AG04449 (cell line): ENCODE measurements around the gene SYCP2.

Source experiments
- CTCF ChIA-PET: fragments of 350-600 bp; formaldehyde crosslinking; extraction: SDS; loops from one replicate; lab custom pipeline; 2021; ENCODE audit warnings: antibody characterized with exemption; lab: Yijun Ruan, JAX
- POLR2A ChIA-PET: fragments of 400-600, 350-600 bp; formaldehyde crosslinking; extraction: SDS; loops from one replicate; lab custom pipeline; 2020; ENCODE audit warnings: antibody characterized with exemption, inconsistent platforms; lab: Yijun Ruan, JAX
- DNase-seq: peaks from one replicate; pipeline ENCODE4 v3.0.0-alpha.2; 2010; ENCODE audit warnings: low read depth, low spot score
- H3K4me3 ChIP-seq: 2 replicates; pipeline ENCODE4 v1.5.1; 2011; ENCODE audit warnings: low read depth, mild to moderate bottlenecking, control low read depth, low read length
- TF ChIP-seq, protein P1 (sequence below): IDR thresholded peaks from one replicate; pipeline ENCODE4 v1.5.1; 2011; ENCODE audit warnings: mild to moderate bottlenecking, moderate library complexity, low read length, control low read depth, inconsistent platforms; ENCODE audit not compliant: insufficient read depth; ENCODE audit errors: missing control alignments

SYCP2 gene

DNA sequence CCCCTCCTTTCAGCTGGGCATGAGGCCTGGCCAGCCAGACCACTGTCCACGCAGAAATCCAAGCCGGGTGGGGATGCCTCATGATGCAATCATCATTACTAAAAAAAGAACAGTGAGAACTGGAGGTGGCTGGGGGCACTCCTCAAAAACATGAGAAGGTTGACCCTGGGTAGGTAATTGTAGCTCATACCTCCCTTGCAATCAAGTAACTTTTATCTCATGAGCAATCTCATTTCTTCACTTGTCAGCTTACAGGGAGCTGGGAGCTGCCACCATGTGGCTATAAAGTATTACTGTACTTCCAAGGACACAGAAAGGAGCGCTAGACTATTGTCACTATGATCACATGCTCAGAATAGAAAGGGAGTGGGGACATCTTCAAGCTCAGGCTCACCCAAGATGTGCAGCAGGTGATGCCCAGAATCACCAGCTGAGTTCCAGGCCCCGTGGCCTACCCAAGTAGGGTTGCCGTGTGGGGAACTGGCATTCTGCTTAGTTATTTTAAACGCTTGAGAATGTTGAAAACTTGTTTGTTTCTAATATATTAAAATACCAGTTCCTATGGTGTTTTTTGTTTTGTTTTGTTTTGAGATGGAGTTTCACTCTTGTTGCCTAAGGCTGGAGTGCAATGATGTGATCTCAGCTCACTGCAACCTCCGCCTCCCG is 21.8 kb upstream of the SYCP2 start:
- CTCF ChIA-PET: interaction anchor here (0.8 to 4.9 kb wide), 8 partner anchors 8 to 1298 kb away, joined by 3 to 30 read pairs (median 4); partner anchors contain the start of genes FAM217B, PPP1R3D and SYCP2
- POLR2A ChIA-PET: no interaction called here
- DNase-seq: no peak
- TF ChIP-seq, protein P1, sequence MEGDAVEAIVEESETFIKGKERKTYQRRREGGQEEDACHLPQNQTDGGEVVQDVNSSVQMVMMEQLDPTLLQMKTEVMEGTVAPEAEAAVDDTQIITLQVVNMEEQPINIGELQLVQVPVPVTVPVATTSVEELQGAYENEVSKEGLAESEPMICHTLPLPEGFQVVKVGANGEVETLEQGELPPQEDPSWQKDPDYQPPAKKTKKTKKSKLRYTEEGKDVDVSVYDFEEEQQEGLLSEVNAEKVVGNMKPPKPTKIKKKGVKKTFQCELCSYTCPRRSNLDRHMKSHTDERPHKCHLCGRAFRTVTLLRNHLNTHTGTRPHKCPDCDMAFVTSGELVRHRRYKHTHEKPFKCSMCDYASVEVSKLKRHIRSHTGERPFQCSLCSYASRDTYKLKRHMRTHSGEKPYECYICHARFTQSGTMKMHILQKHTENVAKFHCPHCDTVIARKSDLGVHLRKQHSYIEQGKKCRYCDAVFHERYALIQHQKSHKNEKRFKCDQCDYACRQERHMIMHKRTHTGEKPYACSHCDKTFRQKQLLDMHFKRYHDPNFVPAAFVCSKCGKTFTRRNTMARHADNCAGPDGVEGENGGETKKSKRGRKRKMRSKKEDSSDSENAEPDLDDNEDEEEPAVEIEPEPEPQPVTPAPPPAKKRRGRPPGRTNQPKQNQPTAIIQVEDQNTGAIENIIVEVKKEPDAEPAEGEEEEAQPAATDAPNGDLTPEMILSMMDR: peak; percentile 16
- no peak overlapping the region for H3K4me3 ChIP-seq

DNA sequence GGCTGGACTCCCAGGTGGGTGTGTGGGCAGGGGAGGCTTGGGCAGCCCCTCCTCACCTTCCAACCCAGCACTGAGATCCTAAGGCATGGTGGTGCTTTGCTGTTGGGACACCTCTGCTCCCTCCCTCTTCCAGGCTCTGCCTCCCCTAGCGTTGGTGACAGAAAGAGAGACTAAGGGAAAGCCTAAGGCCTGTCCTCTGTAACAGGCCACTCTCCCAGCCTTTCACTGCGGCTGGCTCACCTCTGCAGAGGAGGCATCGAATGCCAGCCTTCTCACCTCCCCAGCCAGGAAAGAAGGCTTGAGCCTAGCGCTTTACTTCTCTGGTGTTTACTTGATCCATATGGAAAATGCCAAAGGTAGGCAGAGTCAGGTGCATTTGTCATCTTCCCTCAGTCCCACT is 21.3 kb upstream of the SYCP2 start:
- H3K4me3 ChIP-seq: no peak overlapping the region
- ChIA-PET CTCF (interaction anchor here (0.8 to 4.9 kb wide), 7 partner anchors 10 to 1298 kb away, joined by 3 to 30 read pairs (median 4); partner anchors contain the start of genes FAM217B, PPP1R3D and SYCP2), POLR2A (no interaction called here)
- DNase-seq: no peak
- TF ChIP-seq, protein P1: no peak

DNA sequence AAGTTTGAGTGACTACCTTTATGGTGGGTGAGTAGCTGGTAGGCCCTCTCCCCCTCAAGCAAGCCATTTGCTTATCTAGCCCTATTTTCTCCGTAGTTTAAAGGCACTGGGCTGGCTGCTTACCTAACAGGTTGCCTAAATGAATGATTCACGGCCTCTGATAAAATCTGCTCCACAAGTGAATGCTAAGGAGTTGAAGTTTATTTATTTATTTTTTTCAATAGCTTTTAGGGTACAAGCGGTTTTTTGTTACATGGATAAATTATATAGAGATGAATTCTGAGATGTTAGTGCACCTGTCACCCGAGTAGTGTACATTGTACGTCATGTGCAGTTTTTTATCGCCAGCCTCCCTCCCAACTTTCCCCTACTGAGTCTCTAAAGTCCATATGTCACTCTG is 16.5 kb upstream of the SYCP2 start:
- DNase-seq: no peak
- TF ChIP-seq, protein P1: no peak
- POLR2A ChIA-PET: no interaction called here
- no peak overlapping the region for H3K4me3 ChIP-seq
- CTCF ChIA-PET: interaction anchor here (0.6 to 2.2 kb wide), 15 partner anchors 8 to 1946 kb away, joined by 3 to 13 read pairs (median 3); partner anchors contain the start of genes CDH26, FAM217B, PPP1R3D and SYCP2

DNA sequence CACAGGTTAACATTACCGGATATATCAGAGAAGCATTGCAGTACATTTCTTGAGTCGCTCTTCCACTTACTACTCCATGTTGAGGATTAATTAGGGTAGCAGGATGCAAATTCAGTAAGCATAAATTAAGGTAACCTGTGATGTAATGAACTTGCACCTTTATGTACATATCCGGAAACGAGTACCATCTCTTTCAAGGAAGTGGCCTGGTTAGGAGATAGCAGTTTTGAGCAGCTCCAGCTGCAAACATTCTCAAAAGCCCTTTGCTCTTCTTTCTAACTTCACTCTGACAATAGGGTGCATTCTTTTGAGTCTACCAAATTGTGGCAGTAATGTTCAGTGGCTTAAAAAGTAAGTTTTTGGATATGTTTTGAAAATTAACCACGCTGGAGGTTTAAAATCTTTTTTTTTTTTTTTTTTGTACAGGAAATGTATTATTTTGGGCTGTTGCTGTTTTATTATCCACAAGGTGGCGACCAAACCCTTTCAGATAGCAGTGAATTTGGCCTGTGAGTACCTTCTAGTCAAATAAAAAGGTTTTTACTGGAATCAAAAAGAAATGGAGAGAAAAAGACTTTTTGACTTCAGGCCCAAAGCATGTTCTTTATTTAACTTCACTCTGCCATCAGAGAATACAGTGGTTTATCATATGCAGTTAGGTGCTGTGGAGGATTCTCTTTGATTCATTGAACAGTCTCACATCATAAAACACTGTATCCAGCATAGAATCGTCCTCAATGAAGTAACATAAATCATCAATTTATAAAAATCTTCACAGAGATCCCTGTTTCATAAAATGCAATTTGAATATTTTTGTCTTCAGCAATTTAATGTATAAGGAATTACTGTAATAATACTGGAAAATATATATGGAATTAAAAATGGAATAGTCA is 15.6 kb upstream of the SYCP2 start:
- CTCF ChIA-PET: interaction anchor here (0.6 to 5.9 kb wide), 17 partner anchors 9 to 1947 kb away, joined by 3 to 52 read pairs (median 3); partner anchors contain the start of genes CDH26, FAM217B, PPP1R3D and SYCP2
- no peak overlapping the region for H3K4me3 ChIP-seq
- no peak for DNase-seq
- TF ChIP-seq, protein P1: peak; percentile 44
- POLR2A ChIA-PET: interaction anchor here (0.6 kb wide), 1 partner anchor 226 kb away, joined by 3 read pairs; no protein-coding TSS in a partner anchor

DNA sequence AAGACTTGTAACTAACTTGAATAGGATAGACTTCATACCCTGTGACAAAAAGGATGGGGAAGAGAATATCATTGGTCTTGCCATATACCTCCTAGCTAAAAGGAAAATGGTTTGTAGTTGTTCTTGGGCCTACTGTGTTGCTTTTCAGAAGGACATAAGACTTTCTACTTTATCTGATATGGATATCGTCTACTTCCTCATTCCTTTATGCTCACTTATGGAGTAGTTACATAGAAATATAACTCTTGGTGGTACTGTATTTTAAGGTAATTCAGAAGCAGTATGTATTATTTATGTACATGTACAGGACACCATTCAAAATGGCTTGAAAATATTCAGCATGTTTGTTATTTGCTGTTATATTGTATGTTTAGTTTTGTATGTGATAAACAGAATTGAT is 14.8 kb upstream of the SYCP2 start:
- CTCF ChIA-PET: interaction anchor here (0.9 to 5.9 kb wide), 9 partner anchors 8 to 1281 kb away, joined by 3 to 52 read pairs (median 6); partner anchors contain the start of genes CDH26, FAM217B, PPP1R3D and SYCP2
- POLR2A ChIA-PET: no interaction called here

More for the DNA sequence above, 14.8 kb upstream of the SYCP2 start:
- no peak for DNase-seq
- TF ChIP-seq, protein P1: no peak
- H3K4me3 ChIP-seq: no peak overlapping the region
